Heart right ventricle (tissue), 16 donors: ENCODE measurements around the gene RAD51B. TPM values are rescaled to one million over a fixed set of nuclear protein-coding genes. Genes with fewer than 3 reads are reported as not detected.
A peak's percentile ranks its signal among the peaks of the same experiment; 100 is the strongest.

Source experiments
- ATAC-seq, 8 donors: fragments of 200-7000 bp; cut with Tn5 transposase; one replicate each; pipeline ENCODE4 v1.9.1; 2020; ENCODE audit warnings: mild to moderate bottlenecking in 8 of 8, moderate library complexity in 8 of 8, moderate number of reproducible peaks in 1 of 8
- DNase-seq, 2 donors: peaks; one replicate each; pipeline ENCODE4 v3.0.0-alpha.2; 2020
- H3K27ac ChIP-seq, 10 donors: fragments of 200-600 bp; sonication (generic) in 2 of 10; one replicate each; pipeline versions ENCODE4 v1.5.0 to v1.8.0; 2020 to 2022; ENCODE audit warnings: mild to moderate bottlenecking in 3 of 10
- H3K27me3 ChIP-seq, 7 donors: fragments of 200-600 bp; one replicate each; pipeline ENCODE4 v1.8.0; 2021 to 2022; ENCODE audit warnings: mild to moderate bottlenecking in 2 of 7
- H3K36me3 ChIP-seq, 9 donors: fragments of 200-600 bp; sonication (generic) in 1 of 9; one replicate each; pipeline versions ENCODE4 v1.5.0 to v1.8.0; 2020 to 2022; ENCODE audit warnings: mild to moderate bottlenecking in 2 of 9
- H3K4me1 ChIP-seq, 9 donors: fragments of 200-600 bp; sonication (generic) in 1 of 9; one replicate each; pipeline versions ENCODE4 v1.5.0 to v1.8.0; 2020 to 2022; ENCODE audit warnings: mild to moderate bottlenecking in 4 of 9
- H3K4me3 ChIP-seq, 10 donors: fragments of 200-600 bp; sonication (generic) in 2 of 10; one replicate each; pipeline versions ENCODE4 v1.5.0 to v1.8.0; 2020 to 2022; ENCODE audit warnings: mild to moderate bottlenecking in 7 of 10, moderate library complexity in 2 of 10
- H3K9me3 ChIP-seq, 11 donors: fragments of 200-600 bp in 10 of 11; sonication (generic) in 2 of 11; one replicate each; pipeline versions ENCODE4 v1.5.0 to v1.8.0; 2013 to 2022; ENCODE audit warnings: mild to moderate bottlenecking in 2 of 11, control low read depth in 1 of 11, moderate library complexity in 1 of 11
- WGBS, 2 donors: extraction: QIAGEN DNeasy Blood & Tissue Kit; methylation state at CpG; one replicate each; pipeline ENCODE4 v1.1.7; 2013; ENCODE audit warnings: inconsistent platforms in 1 of 2; 5-methylcytosine and 5-hydroxymethylcytosine counted together
- intact Hi-C, 10 donors: fragments of 100-400 bp; cut with DNase I; formaldehyde crosslinking; loops; one replicate each; pipeline versions ENCODE4 v1.11.1 to v1.14.2; 2022
- polyA plus RNA-seq, 2 donors: library from polyadenylated mRNA; stranded (reverse); fragments of 200-250 nt; gene quantifications; one replicate each; pipeline ENCODE4 v1.2.3, GENCODE V29; 2013
- total RNA-seq, 10 donors: library from RNA; stranded (reverse); fragmentation: NEBNext Ultra II Directional in 3 of 10; extraction: Animal tissue kit (Norgen Biotek cat#: 25700) in 3 of 10; gene quantifications; one replicate each; pipeline versions ENCODE4 v1.2.1 to v1.2.4, GENCODE V29; 2021 to 2023
- TF ChIP-seq, protein P1 (sequence below), 9 donors: fragments of 200-600 bp; sonication (generic) in 2 of 9; IDR thresholded peaks; one replicate each; pipeline versions ENCODE4 v1.5.0 to v1.8.0; 2021 to 2022; ENCODE audit warnings: antibody characterized with exemption in 9 of 9, mild to moderate bottlenecking in 5 of 9, moderate library complexity in 1 of 9
- donor health status: Arrhythmogenic right ventricular cardiomyopathy.
- donor health status: ischemic (EF 13 %, LVEDD 7.1; RV severe dilation, severe dysfunction).
- donor health status: healthy with polysubstance abuse.
- donor health status: DM: no; HTN: yes; CAD: no.
- donor health status: DM: no; HTN: no; CAD: no.
- donor health status: ischemic (EF 25% LVEDD 6.9; RV normal size, moderate dysfunction).
- donor health status: ischemic (EF 25% LVEDD 5.7; RV mildly dilated, moderate dysfunction).
- donor health status: healthy.
- donor health status: DM: yes; HTN: yes; CAD: no.
- donor health status: Ischemic cardiomyopathy.
- donor health status: ischemic (EF 35%, LVEDD 5.7; RV mildly dilated, moderate dysfunction).
- donor health status: nonischemic (EF 11% LVEDD 7.7; RV severe dilation, severe dysfunction).
- donor health status: DM: yes; HTN: yes; CAD: no.
- donor health status: PGD.
- donor health status: ischemic (EF 29% LVEDD 5.4; RV normal size, mild dysfunction).
- donor health status: nonischemic (EF 23%, LVEDD 6.1; RV moderate dilation, normal function).

The RAD51B gene
- total and polyA plus RNA-seq, 12 donors, result 0.88 to 8.6 (median 3.5) TPM

DNA sequence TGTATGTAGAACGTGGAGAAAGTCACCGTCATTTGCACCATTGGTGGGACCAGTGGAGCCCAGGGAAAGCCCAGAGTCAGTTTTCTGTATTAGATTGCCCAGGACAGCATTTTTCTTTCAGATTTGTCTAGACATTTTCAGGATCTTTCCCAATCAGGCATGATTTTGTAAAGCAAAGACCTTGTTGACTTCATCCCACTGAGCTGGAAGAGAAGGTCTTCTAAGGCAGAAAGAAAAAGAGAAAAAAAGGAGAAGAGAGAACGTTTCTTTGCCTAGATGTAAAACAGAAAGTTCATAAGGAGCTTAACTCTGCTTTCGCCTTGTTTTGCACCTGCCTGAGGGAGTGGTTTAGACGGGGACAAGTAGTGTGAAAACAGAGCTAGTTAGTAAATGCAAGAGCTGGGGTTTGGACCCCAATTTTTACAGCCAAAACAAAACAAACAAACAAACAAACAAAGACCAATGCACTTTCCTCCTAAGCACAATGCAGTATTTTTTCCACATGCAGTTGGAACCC lies 700.1 kb downstream of the RAD51B start:
- WGBS, 2 donors, result 61 to 68% methylated on average over 5 of the region's 5 CpGs
- Histone ChIP-seq H3K36me3 (no peaks in the 10 kb centered on the region), H3K4me1 (peaks cover 0 to 80% (median 58%) of the 10 kb centered on the region in 9 donors), H3K4me3 (no peak overlapping the region), H3K27me3 (no peaks in the 10 kb centered on the region), H3K9me3 (peaks cover 0 to under 1% (median 0%) of the 10 kb centered on the region in 11 donors), H3K27ac (peak overlapping the region in 9 of 10 donors; percentile 3 to 73 (median 52))
- DNase-seq (no peak), ATAC-seq (peak in 4 of 8 donors; percentile 25 to 35 (median 30))
- TF ChIP-seq, protein P1, sequence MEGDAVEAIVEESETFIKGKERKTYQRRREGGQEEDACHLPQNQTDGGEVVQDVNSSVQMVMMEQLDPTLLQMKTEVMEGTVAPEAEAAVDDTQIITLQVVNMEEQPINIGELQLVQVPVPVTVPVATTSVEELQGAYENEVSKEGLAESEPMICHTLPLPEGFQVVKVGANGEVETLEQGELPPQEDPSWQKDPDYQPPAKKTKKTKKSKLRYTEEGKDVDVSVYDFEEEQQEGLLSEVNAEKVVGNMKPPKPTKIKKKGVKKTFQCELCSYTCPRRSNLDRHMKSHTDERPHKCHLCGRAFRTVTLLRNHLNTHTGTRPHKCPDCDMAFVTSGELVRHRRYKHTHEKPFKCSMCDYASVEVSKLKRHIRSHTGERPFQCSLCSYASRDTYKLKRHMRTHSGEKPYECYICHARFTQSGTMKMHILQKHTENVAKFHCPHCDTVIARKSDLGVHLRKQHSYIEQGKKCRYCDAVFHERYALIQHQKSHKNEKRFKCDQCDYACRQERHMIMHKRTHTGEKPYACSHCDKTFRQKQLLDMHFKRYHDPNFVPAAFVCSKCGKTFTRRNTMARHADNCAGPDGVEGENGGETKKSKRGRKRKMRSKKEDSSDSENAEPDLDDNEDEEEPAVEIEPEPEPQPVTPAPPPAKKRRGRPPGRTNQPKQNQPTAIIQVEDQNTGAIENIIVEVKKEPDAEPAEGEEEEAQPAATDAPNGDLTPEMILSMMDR (IDR thresholded peaks at IDR 0.05), result no peak
- intact Hi-C loops, result loop anchor here in 8 of 10 donors (5.0 to 10.0 kb wide), 8 partner anchors 127 to 575 kb away; partner anchors contain the start of gene ZFP36L1 (in 2 of the 8)

DNA sequence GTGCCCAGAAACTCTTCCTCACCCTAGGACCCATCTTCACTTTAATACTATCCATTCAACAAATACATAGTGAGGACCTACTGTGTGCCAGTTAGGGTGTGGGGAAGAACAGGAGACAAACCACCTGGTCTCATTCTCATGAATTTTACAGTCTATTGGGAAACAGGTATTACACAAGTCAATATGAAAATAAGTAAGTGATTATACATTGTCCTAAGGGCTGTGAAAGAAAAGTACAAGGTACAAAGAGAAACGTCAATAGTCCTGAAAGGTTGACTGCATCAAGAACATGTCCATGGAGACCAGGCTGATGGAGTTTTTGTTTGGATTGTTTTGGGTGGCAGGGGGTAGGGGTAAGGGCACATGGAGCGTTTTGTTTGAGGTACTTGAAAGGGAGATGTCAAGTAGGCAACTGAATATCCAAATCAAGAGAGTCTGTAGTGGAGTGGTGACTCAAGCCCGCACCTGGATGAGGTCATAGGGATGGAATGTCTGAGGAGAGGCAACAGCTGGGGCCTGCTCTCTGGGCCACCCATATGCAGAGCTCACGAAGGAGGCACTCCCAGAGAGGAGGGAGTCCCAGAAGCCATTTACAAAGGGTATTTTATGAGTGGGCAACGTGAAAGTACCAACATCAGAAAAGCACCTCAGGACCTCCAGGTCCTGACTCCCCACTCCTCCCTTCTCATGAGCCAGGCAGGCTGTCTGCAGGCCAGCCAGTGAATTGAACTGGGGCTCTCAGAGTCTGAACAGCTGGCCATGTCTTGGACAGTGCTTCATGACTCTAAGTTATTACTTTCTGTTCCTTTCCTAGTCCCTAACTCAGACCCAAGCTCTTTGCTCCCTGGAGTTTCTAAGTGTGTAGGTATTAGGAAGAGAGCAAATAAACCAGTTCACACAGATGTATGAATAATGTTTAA lies 701.3 kb downstream of the RAD51B start:
- H3K4me1 ChIP-seq, result peaks cover 0 to 79% (median 58%) of the 10 kb centered on the region in 9 donors
- 87 to 94% methylated on average over 5 of the region's 5 CpGs for WGBS, 2 donors

DNA sequence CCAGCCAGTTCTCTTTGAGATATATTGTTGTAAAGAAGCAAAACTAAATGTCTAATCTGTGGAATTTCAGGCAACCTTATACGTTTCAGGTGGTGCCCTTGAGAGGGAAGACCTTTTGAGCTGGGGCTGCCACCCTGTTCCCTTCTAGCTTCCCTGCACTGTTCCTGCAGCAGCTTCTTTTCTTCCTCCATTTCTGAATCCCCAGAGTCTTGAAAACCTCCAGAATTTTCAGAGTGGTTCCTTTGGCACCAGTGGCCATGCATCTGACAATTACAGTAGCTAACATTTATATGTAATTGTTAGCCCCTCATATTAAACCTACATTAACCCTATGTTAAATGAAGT lies 702.0 kb downstream of the RAD51B start:
- TF ChIP-seq, protein P1 (IDR thresholded peaks at IDR 0.05), result no peak
- Histone ChIP-seq H3K36me3 (no peaks in the 10 kb centered on the region), H3K27me3 (no peaks in the 10 kb centered on the region), H3K4me1 (peaks cover 0 to 84% (median 57%) of the 10 kb centered on the region in 9 donors), H3K4me3 (no peak overlapping the region), H3K9me3 (peaks cover 0 to 5% (median 0%) of the 10 kb centered on the region in 11 donors), H3K27ac (peak overlapping the region in 8 of 10 donors; percentile 19 to 73 (median 66))
- no peak for ATAC-seq
- 79 to 85% methylated on average over 1 of the region's 1 CpG for WGBS, 2 donors
- DNase-seq, result no peak
- intact Hi-C loops, result loop anchor here in 7 of 10 donors (5.0 to 10.0 kb wide), 7 partner anchors 129 to 577 kb away; partner anchors contain the start of gene ZFP36L1 (in 2 of the 7)

More for the DNA sequence above, 701.3 kb downstream of the RAD51B start:
- ATAC-seq (peak in 2 of 8 donors; percentile 25 to 48), DNase-seq (no peak)
- Histone ChIP-seq H3K4me3 (no peak overlapping the region), H3K27me3 (no peaks in the 10 kb centered on the region), H3K36me3 (no peaks in the 10 kb centered on the region), H3K27ac (peak overlapping the region in 7 of 10 donors; percentile 33 to 73 (median 67)), H3K9me3 (peaks cover 0 to 5% (median 0%) of the 10 kb centered on the region in 11 donors)
- TF ChIP-seq, protein P1 (IDR thresholded peaks at IDR 0.05), result no peak
- intact Hi-C loops, result loop anchor here in 7 of 10 donors (5.0 to 10.0 kb wide), 7 partner anchors 129 to 576 kb away; partner anchors contain the start of gene ZFP36L1 (in 2 of the 7)

DNA sequence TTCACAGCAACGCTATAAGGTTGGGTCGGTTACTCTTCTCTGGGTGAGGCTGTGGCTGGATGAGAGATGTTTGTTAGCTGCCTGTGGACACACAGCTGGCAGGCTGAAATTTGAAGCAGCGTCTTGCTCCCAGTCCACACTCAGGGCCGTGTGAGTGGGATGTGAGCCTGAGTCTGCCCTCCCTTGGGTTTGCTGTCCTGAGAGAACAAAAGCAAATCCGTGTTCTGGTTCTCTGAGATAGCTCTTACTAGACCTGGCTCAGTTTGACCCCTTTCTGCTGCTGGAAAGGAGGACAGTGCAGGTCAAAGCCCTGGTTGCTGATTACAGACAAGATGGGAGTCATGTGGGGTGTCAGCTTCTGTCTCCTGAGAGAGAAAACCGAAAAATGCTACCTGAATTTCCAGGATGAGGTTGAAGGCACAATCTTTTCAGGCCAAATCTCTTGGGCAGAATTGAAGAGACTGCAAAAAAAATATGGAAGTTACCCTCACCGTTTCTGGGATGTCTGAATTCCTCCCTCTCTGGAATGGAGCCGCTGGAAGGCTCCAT lies 702.5 kb downstream of the RAD51B start:
- intact Hi-C loops, result loop anchor here in 7 of 10 donors (5.0 to 10.0 kb wide), 7 partner anchors 130 to 577 kb away; partner anchors contain the start of gene ZFP36L1 (in 2 of the 7)
- 71% methylated on average over 8 of the region's 8 CpGs for WGBS, 2 donors
- Histone ChIP-seq H3K9me3 (peaks cover 0 to 5% (median 0%) of the 10 kb centered on the region in 11 donors), H3K4me1 (peaks cover 0 to 85% (median 59%) of the 10 kb centered on the region in 9 donors), H3K27me3 (no peaks in the 10 kb centered on the region), H3K4me3 (no peak overlapping the region), H3K27ac (peak overlapping the region; percentile 19 to 73 (median 61)), H3K36me3 (no peaks in the 10 kb centered on the region)
- DNase-seq, result no peak
- TF ChIP-seq, protein P1 (IDR thresholded peaks at IDR 0.05), result no peak
- no peak for ATAC-seq
